GM19467 (cell line): Measurements from ENCODE around the gene CAT.

Experiments used
- ATAC-seq: cut with Tn5 transposase; IDR thresholded peaks from one replicate; pipeline ENCODE4 v1.9.1; 2021; ENCODE audit warnings: mild to moderate bottlenecking, moderate library complexity; ENCODE audit not compliant: unreplicated experiment

The CAT gene

GRCh38 chr11:34458525-34458924, 19.8 kb downstream of the CAT start:
- no peak for ATAC-seq

DNA sequence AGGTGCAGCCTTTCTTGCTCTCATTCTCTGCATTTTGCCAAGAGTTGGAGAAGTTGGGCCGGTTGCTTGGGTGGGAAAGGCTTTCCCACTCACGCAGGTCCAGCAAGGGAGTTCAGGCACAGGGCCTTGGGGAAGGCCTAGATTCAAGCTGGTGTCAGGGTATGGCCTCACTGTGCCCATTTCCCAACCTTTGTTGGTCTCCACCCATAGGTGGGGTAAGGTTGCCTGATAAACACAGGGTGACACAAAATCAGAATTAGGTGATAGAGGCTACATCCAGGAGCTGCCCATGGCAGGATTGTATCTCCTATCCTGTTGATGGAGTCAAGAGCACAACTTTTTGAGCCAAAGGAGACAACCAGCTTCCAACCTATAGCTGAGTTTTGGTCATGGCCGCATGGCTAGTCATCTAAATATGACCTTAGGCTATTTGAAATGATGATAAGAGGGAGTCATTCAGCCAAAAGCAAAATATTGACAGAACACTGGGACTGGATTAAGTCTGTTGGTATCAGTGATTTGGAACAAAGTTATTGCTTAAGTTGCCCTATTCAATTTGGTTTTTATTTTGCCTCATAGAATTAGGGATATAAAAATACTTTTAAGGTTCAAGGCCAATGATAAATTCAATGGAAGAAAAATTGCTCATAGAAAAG, 20.9 kb downstream of the CAT start:
- ATAC-seq: no peak

GRCh38 chr11:34460278-34460677, 21.5 kb downstream of the CAT start:
- no peak for ATAC-seq

DNA sequence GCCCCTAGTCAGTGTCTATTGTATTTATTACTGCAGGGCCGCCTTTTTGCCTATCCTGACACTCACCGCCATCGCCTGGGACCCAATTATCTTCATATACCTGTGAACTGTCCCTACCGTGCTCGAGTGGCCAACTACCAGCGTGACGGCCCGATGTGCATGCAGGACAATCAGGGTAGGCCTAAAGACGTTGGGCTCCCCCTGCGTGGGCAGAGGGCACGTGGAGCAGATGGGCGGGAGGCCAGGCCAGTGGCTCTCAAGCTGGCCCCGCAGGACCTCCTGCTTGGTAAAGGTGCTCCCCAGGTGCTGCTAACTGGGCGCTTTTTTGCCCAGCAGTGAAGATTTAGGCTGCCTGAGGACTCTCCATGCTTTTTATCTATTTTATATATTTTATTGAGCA, 22.5 kb downstream of the CAT start:
- ATAC-seq: no peak

DNA sequence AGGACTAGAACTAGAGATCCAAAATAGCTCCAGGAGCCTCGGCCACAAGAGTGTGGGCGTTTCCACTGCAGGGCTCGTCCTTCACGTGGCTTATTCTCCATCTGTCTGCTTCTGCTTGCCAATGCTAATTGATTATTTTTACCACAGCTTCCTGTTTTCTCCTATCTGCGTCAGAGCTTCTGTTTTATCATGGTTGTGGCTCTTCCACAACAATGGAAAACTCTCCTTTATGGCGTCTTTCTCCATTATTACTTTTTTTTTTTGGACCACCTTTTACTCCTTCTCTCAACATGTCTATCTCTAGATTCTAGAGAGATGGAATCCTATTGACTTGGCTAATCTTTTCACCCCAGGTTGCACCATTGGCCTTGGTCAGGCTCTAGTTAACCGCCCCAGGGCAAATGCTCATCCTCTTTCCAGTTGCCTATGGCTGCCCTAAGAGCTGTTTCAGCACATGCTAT, 25.9 kb downstream of the CAT start:
- ATAC-seq: no peak

GRCh38 chr11:34466802-34467488, 28.2 kb downstream of the CAT start:
- no peak for ATAC-seq

DNA sequence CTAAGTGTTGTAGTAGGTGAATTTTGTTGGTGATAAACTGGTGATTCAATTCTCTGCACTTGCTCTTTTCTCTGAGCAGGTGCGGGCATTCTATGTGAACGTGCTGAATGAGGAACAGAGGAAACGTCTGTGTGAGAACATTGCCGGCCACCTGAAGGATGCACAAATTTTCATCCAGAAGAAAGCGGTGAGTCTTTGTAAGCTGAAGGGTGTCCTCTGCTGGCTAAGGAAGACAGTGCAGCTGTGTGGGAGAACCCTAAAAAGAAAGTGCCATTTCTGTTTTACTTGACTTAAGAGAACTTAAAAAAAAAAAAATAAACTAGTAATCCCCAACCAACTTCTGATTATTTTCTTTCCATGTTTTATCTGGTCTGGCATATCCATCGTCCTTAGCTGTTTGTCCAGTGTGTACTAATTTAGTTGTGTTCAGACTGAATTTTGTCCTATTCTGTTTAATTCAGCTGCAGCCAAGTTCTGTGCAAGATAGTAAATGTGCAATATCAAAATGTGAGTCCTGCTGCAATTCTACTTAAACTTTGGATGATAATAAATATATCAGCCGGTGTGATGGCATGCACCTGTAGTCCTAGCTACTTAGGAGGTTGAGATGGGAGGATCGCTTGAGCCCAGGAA, 29.6 kb downstream of the CAT start:
- no peak for ATAC-seq

DNA sequence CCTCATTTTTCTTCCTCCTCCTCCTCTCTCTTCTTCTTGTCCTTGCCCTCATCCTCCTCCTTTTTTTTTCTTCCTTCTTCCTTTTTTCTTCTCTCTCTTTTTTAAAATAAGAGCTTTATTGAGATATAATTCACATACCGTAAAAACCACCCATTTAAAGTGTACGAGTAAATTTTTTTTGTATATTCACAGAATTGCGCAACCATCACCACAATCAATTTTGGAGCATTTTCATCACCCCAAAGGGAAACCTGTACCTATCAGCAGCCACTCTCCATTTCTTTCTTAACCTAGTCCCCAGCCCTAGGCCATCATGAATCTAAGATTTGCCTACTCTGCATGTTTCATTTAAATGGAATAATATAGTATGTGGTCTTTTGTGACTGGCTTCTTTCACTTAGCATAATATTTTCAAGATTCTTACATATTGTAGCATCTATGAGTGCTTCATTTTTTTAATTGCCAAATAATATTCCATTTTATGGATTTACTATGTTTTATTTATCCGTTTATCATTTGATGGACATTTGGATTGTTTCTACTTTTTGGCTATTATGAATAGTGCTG, 35.0 kb downstream of the CAT start:
- ATAC-seq: no peak

DNA sequence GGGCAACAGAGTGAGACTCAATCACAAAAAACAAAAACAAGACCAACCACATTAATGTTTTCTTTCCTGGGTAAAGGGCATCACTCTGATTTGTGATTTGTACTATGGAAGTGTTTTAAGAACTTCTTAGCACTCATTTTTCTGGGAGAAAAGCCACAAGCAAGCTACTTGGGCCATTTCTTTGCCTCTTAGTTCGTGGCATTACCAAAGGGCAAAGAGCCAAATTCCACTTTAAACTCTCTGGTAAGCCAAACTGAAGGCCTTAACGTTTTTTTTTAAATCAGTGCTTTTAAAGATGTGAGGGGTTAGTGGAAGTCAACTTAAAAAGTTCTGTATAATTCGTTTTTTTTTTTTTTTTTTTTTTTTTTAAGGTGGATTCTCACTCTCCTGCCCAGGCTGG, 36.9 kb downstream of the CAT start:
- ATAC-seq: no peak

- ATAC-seq: no peak
Observed at GRCh38 chr11:34476849-34477248, 38.1 kb downstream of the CAT start.

- ATAC-seq: no peak
Observed at GRCh38 chr11:34478845-34479663, 40.3 kb downstream of the CAT start.

GRCh38 chr11:34480314-34480713, 41.6 kb downstream of the CAT start:
- no peak for ATAC-seq

GRCh38 chr11:34481307-34481706, 42.6 kb downstream of the CAT start:
- no peak for ATAC-seq

DNA sequence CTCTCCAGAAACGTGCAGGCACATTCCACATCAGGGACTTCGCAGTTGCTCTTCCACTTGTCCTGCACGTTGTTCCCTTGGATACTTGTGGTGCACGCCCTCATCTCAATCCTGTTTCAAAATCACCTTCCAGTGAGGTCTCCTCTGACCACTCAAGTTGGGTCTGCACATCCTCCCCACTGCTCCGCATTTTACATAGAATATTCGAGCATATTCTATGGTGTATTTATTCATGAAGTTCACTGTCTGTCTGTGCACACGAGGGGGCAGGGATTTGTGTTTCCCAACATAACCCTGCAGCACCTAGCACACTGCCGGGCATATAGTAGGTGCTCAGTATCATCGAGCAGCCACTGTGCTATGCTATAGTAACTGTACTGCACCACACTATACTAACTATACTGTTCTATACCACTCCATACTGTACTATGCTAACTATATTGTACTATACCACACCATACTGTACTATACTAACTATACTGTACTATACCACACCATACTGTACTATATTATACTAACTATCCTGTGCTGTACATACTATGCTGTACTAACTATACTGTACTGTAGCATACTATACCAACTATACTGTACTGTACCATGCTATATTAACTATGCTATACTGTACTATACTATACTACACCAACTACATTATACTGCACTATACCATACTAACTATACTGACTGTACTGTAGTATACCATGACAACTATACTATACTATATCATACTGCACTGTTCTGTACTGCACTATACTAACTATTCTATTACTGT, 44.6 kb downstream of the CAT start:
- ATAC-seq: no peak

GRCh38 chr11:34487430-34487829, 48.7 kb downstream of the CAT start:
- ATAC-seq: no peak

GRCh38 chr11:34488855-34489557, 50.3 kb downstream of the CAT start:
- ATAC-seq: no peak

GRCh38 chr11:34490304-34490703, 51.6 kb downstream of the CAT start:
- ATAC-seq: no peak

- ATAC-seq: no peak
Observed at GRCh38 chr11:34492806-34493414, 54.2 kb downstream of the CAT start.

- ATAC-seq: no peak
Observed at GRCh38 chr11:34493468-34493867, 54.7 kb downstream of the CAT start.
